HG03196 (cell line): Measurements from ENCODE around the gene ELOA.
"Not testable (repeated sequence)": the region's sequence is repeated elsewhere in the genome, so short reads cannot be mapped to it uniquely, and the experiment has no call there.

ENCODE experiments used
- ATAC-seq: cut with Tn5 transposase; IDR thresholded peaks from one replicate; pipeline ENCODE4 v1.9.1; 2021; ENCODE audit not compliant: unreplicated experiment

Gene ELOA

DNA sequence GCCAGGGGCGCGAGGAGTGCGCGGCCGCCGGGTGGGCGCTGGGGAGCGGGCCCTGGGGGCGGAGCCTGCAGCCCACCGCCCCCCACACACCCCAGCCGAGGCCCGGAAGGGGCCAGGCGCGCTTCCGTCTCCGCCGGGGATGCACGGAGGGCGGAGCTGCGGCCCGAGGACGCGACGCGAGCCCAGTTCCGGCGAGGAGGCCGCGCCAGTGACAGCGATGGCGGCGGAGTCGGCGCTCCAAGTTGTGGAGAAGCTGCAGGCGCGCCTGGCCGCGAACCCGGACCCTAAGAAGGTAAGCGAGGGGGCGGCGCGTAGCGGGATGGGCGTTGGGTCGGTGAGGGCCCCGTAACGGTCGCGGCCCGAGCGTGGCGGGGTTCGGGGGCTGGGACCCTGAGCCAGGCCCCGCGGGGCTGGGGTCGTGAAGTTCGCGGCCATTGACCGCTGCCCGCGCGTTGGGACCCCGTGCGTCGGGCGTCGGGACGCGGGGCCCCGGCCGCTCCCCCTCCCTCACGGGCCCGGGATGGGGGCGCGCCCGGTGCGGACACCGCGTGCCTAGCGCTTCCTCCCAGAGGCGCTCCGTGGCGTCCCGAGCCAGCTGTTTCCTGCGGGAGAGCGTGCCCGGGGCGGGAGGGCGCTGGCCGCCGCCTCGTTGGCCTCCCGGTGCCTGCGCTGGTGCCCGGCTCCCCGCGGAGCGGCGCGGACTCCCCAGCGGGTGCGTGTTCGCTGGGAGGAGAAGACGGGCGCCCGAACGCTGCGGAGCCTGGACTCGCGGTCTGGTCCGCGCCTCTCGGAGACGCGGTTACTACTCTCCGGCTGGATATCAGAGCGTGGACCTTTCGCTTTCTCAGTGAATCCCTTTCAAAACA is at the start of gene ELOA:
Gene ELOA (plus strand): TSS at position 185 of the 866 bp plus-strand sequence. CDS start 33 bp downstream, at position 218.
- peak; percentile 69 for ATAC-seq

- no peak for ATAC-seq
These were observed 49.7 kb upstream of the ELOA start for GRCh38 chr1:23693599-23693998.

GRCh38 chr1:23694371-23694770 is 48.9 kb upstream of the ELOA start:
- no peak for ATAC-seq

GRCh38 chr1:23695667-23696066 is 47.6 kb upstream of the ELOA start:
- no peak for ATAC-seq

DNA sequence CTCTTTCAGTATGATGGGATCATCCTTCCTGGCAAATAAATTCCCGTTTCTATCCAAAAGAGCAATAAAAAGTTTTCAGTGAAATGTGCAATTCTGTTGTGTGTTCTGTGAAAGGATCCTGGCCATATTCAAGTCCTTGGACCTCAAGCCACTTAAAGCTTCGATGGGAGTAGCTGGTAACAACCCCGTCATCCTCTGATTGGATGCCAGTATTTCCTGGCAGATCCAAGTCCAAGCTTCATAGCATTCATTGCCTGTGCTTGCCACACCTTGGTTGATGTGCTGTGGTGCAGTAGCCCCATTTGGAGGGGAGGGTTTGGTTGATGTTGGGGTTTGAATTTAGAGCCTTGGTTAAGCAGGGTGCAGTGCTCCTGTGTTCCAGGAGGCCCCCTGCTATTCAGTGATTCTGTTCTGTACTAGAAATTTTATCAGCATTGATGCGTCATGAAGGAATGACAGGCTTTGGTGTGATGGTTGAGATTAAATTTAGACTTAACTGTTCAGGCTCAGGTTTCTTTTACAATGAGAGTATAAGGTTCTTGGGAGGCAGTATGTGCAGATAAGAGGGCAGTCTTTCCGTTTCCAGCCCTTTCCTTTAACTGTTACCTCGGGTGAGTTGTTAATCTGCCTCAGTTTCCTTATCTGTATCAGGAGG is 46.8 kb upstream of the ELOA start:
- no peak for ATAC-seq

DNA sequence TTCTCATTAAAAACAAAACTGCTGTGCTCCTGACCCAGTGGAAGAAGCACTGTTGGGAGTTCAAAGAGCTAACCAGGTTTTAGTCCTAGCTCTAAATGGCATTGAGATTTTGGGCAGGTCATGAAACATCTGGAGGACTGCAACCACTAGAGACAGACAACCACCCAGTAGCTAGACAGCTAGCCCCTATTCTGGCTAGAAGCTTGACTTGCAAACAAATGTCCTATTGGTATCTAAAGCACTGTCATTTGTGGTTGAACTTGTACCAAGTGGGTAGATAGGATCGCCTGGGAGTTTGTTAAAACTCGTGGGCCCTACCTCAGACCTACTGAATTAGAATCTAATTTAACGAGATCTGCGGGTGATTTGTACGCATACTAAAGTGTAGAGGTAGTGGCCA is 44.8 kb upstream of the ELOA start:
- no peak for ATAC-seq

- ATAC-seq: no peak
These were observed 43.7 kb upstream of the ELOA start for GRCh38 chr1:23699280-23700179.

DNA sequence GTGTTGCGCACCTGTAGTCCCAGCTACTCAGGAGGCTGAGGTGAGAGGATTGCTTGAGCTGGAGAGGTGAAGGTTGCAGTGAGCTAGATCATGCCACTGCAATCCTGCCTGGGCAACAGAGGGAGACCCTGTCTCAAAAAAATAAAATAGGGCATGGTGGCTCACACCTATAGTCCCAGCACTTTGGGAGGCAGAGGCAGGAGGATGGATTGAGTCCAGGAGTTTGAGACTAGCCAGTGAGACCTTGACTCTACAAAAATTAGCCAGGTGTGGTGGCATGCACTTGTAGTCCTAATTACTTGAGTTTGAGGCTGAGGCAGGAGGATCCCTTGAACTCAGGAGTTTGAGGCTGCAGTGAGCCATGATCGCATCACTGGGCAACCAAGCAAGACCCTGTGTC is 42.0 kb upstream of the ELOA start:
- ATAC-seq: no peak

DNA sequence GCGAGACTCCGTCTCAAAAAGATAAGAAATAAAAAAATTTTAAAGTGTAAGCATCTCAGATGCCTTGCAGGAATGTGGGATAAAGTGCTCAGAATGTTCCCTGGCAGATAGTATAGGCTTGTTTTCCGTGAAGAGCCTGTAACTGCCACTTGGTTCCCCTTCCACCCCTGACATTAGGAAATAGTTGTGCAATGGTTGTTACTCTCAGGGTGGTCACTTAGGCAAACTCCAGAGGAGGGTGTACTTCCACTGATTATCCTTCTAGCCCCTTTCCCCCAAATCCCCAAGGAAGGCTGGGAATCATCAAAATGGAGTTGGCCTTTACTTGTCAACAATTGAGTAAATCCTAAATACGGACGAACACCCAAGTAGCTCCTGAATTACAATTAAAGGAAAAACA is 41.3 kb upstream of the ELOA start:
- ATAC-seq: no peak

- no peak for ATAC-seq
These were observed 38.3 kb upstream of the ELOA start for GRCh38 chr1:23704834-23705495.

- no peak for ATAC-seq
These were observed 34.0 kb upstream of the ELOA start for GRCh38 chr1:23709229-23709628.

- ATAC-seq: no peak
These were observed 24.8 kb upstream of the ELOA start for GRCh38 chr1:23718482-23718881.

DNA sequence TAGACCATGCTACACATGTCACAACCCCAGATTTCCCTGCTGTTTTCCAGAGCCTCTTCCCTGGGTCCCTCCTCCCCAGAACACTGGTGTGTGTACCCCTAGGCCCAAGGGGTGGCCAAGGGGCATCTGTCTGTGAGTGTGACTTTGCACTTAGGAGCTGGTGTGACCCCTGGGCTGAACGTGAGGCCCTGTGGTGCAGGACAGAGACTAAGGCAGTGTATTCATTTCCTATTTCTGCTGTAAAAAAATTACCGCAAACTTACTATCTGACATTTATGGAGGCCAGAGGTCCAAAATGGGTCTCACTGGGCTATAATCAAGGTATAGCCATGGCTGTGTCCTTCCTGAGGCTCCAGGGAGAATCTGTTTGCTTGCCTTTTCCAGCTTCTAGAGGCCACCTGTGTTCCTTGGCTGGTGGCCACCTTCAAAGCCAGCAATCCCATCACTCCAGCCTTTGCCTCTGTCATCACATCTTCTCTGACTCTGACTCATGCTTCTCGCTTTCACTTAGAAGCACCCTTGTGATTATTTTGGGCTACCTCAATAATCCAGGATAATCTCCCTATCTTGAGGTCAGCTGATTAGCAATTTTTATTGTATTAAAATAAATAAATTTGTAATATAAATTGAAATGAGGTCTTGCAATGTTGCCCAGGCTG is 24.0 kb upstream of the ELOA start:
- no peak for ATAC-seq

GRCh38 chr1:23720256-23720995 is 22.8 kb upstream of the ELOA start:
- peak; percentile 59 for ATAC-seq

DNA sequence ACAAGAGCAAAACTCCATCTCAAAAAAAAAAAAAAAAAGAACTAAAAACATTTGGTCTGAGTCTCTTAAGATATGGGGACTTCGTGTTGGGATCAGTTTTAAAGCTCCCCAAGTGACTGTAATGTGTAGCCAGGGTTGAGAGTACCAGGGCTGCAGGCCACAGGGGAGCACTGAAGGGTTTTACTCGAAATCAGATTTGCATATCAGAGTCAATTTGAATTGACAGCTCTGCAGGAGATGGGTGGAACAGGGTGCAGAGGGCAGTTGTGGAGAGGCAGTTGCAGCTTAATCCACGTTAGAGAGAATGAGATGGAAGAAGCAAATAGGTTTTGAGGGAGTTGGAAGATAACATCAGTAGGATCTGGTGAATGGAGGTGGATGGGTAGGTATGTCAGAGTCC is 20.6 kb upstream of the ELOA start:
- ATAC-seq: no peak

DNA sequence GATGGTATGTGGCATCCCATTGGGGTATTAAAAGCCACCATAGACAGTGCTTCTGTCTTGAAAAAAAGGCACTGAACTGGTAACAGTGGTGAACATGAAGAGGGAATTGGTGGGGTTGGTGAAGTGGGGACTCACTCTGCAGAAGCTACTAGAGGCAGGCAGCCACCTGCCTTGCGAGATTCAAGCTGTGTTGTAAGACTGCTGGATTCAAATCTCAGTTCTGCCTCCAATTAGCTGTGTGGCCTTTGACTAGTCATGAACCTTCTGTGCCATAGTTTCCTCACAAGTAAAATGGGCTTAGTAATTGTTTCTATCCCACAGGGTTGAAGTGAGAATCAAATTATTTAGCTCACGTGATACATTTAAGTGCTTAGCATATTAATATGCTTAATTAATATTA is 16.6 kb upstream of the ELOA start:
- ATAC-seq: no peak

- no peak for ATAC-seq
These were observed 15.9 kb upstream of the ELOA start for GRCh38 chr1:23727362-23727811.

GRCh38 chr1:23732363-23733224 is 10.7 kb upstream of the ELOA start:
- no peak for ATAC-seq

GRCh38 chr1:23733281-23733680 is 10.0 kb upstream of the ELOA start:
- not testable (repeated sequence) for ATAC-seq
